HG03558 (cell line): Measurements from ENCODE around the gene CYB5D1.

ENCODE experiments used
- ATAC-seq: cut with Tn5 transposase; IDR thresholded peaks from one replicate; pipeline ENCODE4 v1.9.1; 2021; ENCODE audit warnings: moderate number of reproducible peaks; ENCODE audit not compliant: unreplicated experiment; ENCODE audit errors: extremely low read depth

CYB5D1 gene

DNA sequence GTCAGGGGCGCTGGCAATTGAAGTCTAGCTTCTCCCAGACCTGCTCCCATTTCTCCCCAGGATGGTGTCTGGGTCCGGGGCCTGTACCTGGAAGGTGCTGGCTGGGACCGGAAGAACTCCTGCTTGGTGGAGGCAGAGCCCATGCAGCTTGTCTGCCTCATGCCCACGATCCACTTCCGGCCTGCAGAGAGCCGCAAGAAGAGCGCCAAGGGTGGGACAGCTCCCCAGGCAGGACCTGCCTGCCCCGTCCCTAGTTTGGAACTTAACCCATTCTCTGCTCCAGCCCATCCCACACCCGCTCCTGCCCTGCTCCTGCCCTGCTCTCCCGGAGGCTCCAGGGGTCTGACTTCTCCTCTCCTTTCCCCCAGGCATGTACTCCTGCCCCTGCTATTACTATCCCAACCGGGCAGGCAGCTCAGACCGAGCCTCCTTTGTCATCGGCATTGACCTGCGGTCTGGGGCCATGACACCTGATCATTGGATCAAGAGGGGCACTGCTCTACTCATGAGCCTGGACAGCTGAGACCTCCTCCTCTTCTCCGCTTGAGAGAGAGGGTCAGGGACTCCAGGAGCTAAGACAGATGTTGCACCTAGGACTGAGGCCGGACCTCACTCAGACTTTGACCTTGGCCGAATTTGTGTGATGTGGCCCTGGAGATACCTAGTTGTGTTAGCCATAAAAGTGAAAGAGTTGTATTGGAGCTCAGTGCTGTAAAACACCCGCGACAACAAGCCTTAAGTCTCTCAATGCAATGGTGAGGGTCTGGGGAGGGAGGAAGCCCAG is 24.6 kb upstream of the CYB5D1 start:
- ATAC-seq: no peak

DNA sequence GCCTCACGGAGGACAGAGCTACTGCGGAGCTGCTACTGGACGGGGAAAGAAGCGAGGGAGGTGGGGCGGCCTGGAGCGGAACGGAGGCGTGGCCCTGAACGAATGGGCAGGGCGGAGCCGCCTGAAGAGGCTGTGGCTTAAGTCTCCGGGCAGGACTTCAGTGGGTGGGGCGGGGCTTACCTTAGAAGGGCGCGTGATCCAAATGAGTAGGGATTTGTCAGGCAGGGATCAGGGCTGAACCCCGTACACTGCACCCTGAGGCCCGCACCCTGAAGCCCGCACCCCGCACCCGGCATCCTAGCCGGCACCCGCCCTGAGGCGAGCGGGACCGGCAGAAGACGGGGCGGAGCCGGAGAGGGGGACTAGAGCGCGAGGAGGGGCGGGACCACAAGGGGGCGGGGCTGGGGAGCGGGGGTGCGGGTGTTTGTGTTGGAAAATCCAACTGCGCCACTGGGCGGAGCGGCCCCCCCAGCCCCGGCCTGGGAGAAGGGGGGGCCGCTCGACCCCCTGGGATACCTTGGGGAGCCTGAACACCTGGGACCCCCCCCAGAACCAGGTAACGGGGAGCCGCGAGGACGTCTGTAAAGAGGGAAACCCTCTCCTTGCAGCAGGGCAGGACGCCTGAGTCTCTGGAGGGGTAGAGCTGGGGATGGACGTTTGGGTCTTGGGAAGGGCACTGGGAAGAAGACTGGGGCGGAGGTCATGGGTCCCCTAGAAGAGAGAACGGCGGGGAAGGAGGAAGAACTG is 23.8 kb upstream of the CYB5D1 start, which contains the start of gene KDM6B:
Gene KDM6B (plus strand): TSS at position 423 of the 747 bp plus-strand sequence. CDS start 11,338 bp downstream, outside the sequence.
- ATAC-seq: no peak

DNA sequence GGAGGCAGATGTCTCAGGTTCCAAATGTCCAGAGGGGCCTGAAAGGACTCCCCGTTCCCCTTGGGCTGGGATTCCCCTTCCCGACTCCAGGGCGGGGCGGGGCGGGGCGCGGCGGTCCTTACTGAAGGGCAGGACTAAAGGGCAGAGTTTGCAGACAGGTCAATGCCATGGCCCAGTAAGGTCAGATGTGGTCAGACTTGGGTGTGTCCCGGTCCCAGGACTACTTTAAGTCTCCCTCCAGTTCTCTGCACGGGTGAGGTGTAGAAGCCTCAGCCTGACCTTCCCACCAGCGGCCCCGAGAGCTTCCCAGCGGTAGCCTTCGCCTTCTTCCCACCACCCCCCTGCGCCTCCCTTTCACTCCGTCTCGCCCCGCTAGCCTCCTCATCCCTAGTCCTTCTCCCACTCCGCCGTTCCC is 23.3 kb upstream of the CYB5D1 start:
- ATAC-seq: no peak

DNA sequence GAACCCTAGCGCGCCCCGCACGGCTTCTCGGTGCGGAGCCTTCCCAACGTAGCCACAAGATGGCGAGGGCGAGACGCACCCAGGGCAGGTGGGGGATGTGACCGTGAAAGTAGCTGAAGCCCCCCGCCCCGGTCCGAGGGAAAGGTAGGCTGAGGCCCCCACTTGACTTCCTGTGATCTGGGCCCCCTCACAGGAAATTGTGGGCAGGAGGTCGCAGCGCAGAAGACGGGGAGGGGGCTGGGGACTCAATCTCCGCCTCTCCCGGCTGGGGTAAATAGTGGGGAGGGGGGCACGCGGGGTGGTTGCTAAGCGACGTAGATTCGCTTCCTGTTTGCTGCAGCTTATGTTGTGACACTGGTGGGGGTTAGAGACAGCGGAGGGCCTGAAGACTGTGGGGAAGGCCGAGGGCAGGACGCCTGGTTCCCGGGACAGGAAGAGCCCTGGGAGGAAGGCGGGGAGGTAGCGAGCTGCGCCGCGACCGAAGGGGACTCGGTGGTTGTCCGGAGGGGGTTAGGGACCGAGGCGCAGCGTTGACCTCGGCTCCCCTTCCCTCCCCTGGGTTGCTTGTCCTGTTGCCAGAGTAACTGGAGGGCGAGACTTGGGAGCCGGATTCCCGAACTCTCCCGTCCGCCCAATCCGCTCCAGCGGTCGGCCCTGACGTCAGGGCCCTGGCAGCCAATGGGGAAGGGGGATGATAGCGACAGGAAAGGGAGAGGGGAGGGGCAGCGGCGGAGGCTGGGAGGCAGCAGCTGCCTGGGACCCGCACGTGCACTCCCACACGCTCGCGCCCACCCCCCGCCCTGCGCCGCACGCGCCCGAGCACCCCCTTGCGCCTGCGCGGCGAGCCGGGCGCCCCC is 22.6 kb upstream of the CYB5D1 start:
- ATAC-seq: no peak

DNA sequence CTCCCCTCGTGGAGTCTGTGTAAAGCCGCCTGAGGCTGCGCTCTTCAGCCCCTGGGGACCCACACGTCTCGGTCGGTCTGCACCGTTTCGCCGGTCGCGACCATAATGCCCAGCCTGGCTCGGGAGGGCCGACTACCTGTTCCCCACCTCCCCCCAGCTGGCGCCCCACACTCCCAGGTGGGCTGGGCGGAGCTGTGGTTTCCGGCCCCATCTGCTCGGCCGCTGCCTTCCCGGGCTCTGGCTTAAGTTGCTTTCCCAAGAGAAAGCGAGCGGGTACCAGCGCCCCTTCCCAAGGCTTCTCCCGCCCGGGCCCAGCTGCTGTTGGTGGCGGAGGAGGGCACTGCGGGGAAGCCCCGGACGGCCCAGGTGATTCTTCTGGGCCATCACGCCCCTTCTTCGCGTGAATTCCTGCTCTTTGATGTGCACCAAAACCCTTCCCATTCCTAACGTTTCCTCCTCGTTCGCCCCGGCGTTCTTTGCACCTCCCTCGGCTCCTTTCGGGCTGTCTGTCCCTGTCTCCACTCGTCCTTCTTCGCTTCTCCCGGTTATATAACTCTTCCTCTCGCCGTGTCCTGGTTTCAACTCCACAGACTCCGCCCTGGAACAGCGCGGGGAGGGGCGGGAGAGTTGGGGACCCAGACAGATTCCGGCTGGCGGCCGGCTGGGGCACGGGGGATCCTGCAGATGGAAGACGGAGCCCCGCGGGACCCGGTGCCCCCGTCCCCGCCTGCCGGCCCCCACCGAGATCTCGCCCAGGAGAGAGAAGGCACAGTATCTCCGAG is 21.8 kb upstream of the CYB5D1 start:
- no peak for ATAC-seq

DNA sequence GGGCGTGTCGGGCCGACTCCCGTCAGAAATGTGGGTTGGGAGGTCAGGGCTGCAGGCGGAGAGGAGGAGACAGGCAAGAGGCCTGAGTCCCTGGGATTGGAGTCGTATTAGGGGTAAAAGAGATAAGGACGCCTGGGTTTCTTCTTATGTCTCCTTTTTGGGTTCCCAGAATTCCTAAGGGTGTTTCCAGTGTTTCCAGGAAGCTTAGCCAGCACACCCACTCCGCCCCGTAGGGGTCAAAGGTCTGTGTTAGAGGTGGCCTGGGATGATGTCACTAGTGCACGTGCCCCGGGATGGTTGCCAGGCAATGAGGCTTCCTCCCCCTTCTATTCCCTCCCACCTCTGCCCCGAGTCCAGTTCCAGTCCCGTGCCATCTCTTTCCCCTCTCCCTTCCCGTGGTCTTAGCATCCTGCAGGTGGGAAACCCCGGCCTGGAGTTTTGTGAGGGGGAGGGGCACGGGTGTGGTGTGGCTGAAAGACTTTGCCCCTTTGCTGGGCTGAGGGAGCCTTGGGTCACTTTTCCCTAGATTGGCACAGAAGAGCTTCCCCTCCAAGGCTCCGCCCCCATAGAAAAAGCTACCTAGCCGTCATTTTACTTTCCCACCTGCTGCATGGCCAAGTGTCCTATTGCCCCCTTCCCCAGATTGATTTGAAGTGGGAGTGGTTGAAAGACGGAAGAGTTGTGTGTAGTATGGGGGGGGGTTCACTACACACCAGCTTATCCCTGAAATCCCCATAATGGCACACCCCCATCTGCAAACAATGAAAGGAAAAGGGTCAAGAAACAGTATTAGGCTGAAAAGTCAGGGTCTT is 21.0 kb upstream of the CYB5D1 start:
- ATAC-seq: no peak

DNA sequence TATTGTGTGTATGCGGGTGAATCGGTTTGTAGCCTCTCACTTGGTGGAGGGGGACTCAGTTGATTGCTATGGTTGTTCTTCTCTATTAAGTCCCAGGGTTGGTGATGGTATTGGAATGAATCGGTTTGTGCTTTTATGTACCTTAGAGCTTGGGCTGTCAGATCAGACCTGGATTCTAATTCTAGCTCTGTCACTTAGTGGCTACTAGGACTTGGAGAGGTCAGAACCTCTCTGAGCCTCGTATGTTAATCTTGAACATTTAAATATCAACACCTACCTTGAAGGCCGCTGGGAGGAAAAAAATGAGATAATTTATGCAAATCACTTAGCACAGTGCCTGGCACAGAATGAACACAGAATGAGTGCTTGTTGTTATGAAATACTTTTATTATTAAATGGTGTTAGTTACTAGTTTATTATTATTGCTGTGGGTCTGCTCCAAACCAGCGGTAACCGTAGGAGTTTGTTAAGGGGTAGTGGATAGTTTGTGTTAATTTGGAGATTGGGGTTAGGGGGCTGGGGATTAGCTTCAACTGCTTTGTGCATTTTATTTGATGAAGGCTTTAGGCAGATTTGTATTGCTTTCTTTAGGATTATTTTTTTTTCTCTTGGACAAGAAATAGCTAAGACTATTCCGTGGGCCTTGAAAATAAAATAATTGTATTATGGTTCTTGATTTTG is 20.3 kb upstream of the CYB5D1 start:
- no peak for ATAC-seq

DNA sequence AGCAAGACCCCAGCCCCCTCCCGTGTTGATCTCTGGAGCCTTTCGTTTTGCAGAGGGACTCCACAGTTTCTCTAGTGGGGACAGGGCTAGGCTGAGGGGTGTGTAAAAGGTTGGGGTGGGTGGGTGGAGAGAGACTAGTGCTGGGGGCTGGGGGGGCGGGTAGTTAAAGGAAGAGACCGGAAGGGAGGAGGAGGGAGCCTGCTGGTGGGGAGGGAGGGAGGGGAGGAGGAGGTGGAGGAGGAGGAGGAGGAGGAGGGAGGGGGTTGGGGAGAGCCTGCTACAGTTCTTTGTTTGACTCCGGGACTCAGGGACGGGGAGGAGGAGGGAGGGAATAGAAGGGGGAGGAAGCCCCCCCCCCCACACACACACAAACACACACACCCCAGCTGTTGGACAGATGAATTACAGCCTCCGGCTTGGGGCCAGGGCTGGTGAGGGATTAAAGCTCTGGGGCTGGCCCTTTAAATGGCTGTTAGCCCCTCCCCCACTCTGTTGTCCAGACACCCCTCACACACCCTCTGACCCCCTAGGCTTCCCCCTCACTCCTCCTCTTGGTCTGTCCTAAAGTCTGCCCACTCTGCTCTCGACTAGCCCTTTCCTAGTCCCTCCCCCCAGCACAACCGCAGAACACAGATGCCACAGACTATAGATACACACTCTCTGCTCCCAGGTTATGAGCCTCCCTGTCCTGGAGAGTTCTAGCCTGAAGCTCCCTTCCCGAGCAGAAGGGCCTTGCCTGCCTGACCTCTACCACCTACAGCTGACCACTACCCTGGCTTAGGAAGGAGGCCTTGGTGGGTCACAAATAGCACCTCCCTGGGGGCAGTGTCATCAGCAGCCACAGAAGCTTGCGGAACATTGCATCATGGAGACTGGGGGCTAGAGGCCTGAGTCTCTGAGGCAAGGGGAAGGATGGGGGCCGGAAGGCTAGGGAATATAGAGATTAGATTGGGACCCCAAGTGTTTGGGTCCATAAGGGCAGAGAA is 19.4 kb upstream of the CYB5D1 start:
- no peak for ATAC-seq

DNA sequence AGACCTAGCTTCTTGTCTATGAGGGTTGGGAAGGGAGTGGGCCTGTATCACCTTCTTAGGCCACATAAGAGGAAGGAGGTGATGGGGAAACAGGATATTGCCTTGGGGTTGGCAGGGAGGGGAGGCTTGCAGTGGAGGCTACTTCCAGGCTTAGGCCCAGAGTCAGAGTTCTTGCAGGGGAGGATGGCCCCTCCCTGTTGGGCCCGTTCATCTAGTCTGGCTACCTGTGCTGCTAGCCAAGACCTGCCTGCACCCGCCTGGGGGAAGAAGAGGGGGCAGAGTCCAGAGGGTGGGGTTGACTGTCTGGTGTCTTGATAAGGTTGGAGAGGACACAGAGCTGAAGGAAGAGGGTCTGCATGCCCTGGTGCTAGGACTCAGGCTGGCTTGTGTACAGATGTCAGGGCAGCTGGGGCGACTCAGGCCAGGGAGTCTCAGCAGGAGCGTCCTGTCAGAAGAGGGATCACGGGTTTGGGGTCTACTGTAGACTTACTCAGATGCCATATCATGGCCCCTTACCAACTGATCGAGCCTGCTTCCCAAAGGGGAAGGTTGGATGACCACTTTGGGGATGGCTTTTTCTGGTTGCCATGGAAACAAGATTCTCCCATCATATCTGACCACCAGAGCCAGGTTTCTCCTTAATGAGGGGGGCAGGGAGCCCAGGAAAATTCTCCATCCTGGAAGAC is 18.5 kb upstream of the CYB5D1 start:
- no peak for ATAC-seq

DNA sequence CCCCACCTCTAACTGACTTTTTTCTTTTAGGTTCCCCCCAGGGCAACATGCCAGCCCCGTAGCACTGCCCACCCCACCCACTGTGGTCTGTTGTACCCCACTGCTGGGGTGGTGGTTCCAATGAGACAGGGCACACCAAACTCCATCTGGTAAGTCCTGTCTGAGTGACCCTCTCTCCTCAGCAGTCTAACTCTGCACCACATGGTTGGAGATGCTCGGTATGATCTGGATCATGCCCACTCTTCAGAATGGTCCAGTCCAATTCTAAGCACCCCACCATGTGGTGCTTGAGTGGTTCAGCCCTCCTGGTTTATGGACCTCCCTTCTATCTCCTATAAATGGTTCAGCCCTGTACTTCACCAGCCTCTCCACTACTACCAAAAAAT is 17.9 kb upstream of the CYB5D1 start:
- no peak for ATAC-seq

DNA sequence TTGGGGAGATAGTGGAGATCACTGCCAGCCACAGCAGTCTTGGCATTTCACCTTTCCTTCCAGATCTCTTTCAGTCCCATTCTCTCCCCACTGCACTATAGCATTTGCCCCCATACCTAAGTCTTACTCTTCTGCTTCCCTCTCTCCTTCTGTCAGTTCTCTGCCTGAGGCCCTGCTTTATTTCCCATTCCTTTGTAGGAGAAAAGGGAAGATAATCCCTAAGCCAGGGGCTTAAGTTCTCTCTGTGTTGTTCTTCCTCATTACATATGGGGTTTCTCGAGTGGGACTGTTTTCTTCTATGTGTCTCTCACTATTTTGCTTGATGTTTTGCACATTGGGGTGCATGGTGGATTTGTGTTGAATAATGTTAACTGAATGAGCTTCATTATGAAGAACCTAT is 17.4 kb upstream of the CYB5D1 start:
- no peak for ATAC-seq

DNA sequence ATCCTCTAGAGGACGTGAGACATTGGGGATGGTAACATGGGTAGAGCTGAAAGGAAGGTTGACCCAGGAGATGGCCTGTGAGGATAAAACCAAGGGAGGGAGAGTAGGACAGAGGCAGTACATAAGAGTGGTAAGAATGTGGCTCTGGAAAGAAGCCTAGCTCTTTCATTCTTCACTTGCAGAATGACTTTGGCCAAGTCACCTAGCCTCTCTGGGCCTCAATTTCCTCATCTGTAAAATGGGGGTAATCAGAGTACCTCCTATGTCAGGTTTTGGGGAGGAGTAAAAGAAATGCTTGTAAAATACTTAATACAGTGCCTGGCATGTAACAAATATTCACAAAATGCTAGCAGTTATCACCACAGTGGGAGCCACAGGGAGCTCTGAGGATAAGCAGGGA is 16.9 kb upstream of the CYB5D1 start:
- no peak for ATAC-seq

DNA sequence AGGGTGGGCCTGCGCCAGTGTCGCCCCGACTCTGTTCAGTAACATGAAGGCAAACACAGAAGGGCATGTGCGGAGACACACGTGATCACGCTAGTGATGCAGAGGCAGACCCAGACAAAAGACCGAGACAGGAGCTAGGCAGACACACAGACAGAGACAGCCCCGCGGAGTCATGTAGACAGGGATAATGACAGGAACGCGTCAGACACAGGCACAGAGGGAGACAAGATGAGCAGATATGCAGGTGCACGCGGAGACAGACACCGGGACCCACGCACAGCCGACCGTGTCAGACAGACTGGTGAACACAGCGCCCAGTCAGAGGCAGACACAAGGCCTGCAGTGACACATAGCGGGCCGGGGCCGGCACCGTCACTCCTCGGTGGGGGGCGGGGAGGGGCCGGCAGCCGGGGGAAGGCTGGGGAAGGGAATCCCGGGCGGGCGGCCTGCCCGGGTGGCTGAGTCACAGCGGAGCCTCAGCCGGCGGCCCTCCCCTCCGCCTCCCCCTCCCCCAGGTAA is 16.3 kb upstream of the CYB5D1 start:
- ATAC-seq: no peak

DNA sequence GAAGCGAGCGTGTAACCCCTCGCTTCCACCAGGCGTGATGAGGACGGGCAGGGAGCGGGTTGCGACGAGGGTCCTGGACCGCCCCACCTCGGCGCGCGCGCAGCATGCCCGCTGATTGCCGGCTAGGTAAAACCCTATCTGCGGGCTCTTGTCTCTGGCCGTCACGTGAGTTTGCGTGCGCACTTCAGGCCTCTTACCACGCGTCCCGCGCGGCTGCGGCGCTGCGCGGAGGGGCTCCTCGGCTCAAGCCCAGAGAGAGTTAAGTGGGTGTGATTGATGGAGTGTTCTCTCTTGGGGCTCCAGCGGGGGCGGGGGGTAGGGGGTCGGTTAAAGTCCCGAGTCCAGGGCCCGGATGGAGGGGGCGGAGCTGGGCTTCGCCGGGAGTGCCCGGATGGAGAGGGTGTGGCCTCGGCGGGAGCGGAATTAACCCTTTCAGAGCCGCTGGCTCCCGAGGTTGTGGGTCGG is 15.9 kb upstream of the CYB5D1 start:
- ATAC-seq: no peak

DNA sequence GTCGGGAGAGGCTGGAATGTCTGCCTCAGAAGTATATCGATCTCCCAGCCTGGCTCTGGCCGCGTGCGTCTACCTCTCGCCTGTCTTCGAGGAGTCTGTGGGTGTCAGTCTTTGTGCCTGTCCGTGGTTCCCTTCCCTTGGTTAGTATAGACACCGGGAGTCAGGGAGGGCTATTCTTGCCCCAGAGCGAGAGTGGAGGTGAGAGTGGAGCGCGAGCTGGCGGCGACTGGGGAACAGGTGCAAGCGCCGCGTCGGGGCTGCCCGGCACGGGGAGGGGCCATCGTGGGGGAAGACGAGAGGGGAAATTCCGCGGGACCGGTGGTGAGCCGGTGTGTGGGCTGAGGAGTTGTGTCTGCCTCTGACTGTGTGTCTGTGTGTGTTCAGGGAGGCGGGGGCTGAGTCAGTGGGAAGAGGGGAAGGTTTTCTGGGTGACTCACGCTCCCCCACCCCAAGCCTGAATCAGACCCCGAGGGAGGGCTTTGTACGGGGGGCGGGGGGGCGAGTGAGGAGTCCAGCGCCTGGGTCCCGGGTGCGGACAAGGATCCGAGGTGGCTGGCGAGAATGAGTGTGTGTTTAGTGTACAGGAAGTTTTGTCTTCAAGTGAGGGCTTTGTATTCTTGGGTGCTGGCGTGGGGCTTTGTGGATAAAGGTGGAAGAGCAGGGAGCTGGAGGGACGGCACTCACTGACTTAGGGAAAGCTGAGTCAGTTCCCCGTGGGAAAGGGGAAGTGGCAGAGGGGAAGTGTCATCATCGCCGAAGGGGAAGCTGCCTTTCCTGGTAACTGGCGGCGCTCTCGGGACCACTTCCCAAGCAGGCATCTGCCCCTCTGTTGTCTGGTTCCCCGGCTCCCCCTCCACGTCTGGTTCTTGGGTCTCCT is 15.2 kb upstream of the CYB5D1 start:
- no peak for ATAC-seq

DNA sequence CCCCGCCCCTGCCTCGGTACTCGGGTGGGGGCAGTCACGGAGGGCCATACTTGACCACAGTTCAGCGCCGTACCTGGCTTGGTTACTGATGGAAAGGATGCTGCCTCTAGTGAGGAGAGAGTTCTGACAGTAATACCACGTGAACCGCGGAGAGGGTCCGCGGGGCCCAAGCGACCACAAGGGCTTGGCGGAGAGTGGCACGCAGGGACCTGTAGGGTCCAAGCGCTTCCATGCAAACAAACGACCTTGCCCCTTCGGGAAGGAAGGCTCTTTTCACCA is 14.6 kb upstream of the CYB5D1 start:
- no peak for ATAC-seq
